GM12892 (cell line): ENCODE measurements around the gene SLC37A1.

Experiments used
- POLR2A ChIP-seq: IDR thresholded peaks from 2 replicates; pipeline ENCODE4 v1.6.1; 2011; ENCODE audit warnings: low read depth, low read length, control low read depth
- POLR2AphosphoS5 ChIP-seq: IDR thresholded peaks from 2 replicates; pipeline ENCODE4 v1.6.1; 2011; ENCODE audit warnings: low read depth, low read length, control low read depth
- TAF1 ChIP-seq: IDR thresholded peaks from 2 replicates; pipeline ENCODE4 v1.6.1; 2011; ENCODE audit warnings: low read depth, mild to moderate bottlenecking, control low read depth, low read length, borderline replicate concordance

DNA sequence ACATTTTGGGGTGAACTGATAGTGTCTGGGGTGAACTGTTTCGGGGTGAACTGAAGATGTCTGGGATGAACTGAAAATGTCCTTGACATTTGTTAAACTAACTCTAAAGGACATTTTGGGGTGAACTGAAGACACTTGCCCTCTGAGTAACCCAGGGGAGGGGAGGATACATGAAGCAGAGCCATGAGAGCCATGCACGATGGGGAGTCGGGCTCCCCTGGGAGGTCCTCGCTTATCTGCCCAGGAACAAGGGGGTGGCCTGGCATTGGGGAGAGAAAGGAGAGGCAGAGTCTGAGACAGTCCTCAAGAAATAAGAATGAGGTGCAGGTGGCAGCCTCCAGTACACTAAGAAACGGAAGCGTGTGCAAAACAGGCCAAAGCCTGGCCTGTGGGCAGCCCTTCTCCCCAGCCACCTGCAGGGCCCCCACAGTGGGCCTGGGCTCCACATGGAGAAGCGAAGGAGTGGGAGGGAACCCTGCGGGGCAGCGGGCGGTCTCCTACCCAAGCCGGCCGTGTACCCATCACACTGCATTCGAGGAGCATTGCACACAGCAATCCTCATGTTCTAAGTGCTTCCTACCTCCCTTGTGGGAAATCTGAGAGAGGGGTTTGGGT is 41.8 kb upstream of the SLC37A1 start:
- TF ChIP-seq POLR2A (no peak), POLR2AphosphoS5 (no peak), TAF1 (no peak)
